Sciatic nerve (tissue), 2 donors: ENCODE data around the gene FSHR. TPM values are rescaled to one million over a fixed set of nuclear protein-coding genes. Genes with fewer than 3 reads are reported as not detected.

Experiments used
- ATAC-seq: fragments of 200-7000 bp; cut with Tn5 transposase; one replicate; pipeline ENCODE4 v1.9.1; 2020; ENCODE audit warnings: mild to moderate bottlenecking, moderate library complexity
- DNase-seq: peaks from one replicate; pipeline ENCODE4 v3.0.0-alpha.2; 2020; ENCODE audit warnings: low spot score
- intact Hi-C: fragments of 100-400 bp; cut with DNase I; formaldehyde crosslinking; loops from one replicate; pipeline ENCODE4 v1.14.2; 2022
- total RNA-seq: library from RNA; stranded (reverse); fragmentation: NEBNext Ultra II Directional; extraction: Animal tissue kit (Norgen Biotek cat#: 25700); gene quantifications from one replicate; pipeline ENCODE4 v1.2.1, GENCODE V29; 2021
- donor health status: DM: no; HTN: no; CAD: no.
- donor health status: DM: no; HTN: no; CAD: no.

FSHR gene
- total RNA-seq, 1 donor from 2014 or later, result not detected

DNA sequence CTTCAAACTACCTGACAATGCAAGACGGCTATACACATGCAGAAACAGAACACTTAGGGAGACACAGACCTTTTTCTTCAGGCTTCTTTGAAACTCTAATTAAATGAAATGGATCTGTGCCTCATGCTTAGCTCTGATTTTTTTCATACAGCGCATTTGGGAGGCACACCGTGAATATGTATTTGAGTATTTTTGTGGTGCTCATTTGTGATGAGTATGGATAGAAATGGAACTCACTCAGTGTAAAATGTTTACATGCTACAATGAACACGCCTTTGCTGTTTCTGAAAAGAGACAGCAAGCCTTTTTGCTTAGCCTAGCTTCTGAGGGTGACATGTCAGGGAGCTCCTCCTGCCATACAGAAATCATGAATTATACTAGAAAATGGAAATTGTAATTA, 113.3 kb downstream of the FSHR start:
- intact Hi-C loops, result no loop called here
- no peak for ATAC-seq

GRCh38 chr2:49037197-49037596, 117.1 kb downstream of the FSHR start:
- no peak for ATAC-seq
- DNase-seq, result no peak
- intact Hi-C loops, result no loop called here

More for the DNA sequence above, 113.3 kb downstream of the FSHR start:
- DNase-seq, result no peak

DNA sequence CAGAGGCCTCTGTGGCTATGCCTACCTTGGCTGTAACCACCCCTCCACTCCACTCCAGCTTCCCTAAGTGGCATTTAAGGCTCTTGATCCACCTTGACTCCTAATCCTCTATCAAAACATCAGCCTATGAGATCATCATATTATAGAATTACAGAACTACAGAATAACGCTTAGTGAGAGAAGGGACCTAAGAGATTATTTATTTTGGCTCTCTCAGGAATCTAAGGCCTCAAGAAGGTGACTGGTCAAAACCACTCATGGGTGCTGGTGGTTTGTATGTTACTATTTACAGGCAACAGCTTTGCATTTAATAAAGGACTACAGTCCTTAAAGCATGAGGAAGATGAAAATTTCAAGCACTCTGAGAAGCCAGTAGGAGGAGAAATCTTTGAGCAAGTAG, 118.8 kb downstream of the FSHR start:
- ATAC-seq, result no peak
- no peak for DNase-seq
- intact Hi-C loops, result no loop called here

GRCh38 chr2:49033394-49034185, 120.7 kb downstream of the FSHR start:
- ATAC-seq (no peak), DNase-seq (no peak)
- intact Hi-C loops, result no loop called here

DNA sequence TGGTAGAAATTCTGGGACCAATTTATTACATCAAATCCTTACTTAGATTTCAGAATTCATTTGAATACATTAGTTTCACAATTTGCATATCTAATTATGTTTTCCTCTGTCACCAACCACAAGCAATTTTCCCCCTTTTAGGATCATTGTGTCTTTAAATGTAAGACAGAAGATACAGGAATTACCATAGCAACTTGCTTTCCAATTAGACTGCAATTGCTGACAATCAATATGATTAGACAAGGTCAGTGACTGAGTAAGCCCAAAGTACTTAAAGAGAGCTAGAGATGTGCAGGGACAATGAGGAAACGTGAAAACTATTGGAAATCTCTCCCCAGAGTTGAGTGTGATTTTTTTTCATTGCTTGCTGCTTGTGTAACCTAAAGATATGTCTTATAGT, 121.4 kb downstream of the FSHR start:
- DNase-seq (no peak), ATAC-seq (no peak)
- intact Hi-C loops, result no loop called here

DNA sequence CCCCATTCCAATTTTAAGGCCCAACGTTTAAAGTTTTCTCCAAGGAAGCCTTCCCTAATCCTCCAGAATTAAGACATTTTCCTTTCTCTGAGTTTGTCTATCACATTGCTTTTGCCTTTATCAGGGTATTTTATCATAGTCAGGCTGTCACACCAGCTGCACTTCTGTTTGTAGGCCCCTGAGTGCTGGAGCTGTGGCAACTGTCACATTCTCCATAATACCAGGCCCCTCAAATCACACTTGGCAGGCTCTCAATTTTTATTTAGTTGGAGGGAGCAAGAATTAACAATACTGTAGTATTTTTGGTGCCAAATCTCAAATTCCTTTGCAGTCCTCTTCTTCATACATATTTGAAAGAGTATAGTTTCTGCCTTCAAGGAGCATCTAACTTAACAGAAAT, 122.2 kb downstream of the FSHR start:
- no peak for DNase-seq
- intact Hi-C loops, result no loop called here

GRCh38 chr2:49029406-49029805, 124.9 kb downstream of the FSHR start:
- intact Hi-C loops, result no loop called here
- DNase-seq, result no peak
- ATAC-seq, result no peak

More for the DNA sequence above, 122.2 kb downstream of the FSHR start:
- no peak for ATAC-seq

DNA sequence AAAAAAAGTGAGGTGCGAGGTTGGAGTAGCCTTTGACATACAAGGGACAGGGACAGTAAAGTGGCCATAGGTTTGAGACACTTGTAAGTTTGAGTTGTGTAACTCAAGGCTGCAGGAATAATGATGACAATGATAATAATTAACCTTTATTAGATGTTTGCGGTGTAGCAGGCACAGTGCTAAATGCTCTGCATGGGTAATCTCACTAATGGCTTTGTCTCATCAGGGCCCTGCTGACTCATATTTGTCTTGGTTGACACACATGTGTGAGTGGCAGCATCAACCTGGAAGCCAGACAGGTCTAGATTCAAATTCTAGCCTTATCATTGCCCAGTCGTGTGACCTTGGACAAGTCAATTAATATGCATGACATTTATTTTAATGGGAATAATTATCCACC, 126.2 kb downstream of the FSHR start:
- DNase-seq, result no peak
- ATAC-seq, result no peak
- intact Hi-C loops, result no loop called here

DNA sequence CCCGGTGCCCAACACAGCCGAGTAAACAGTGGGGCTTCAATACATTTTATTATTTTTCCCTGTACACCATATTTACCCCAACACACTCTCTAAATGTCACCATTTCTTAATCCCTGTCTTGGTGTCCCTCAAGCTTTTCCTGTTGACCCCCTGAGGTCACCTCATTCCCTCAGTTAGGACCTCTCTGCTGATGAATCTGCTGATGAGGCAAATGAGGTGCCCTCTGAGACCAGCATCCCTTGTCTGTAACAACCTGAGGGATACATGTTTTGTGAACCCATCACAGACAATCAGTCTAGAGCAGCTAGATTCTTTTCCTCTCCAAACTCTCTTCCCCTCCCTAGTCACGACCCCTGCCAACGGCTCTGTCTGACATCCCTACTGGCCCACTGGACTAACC, 127.6 kb downstream of the FSHR start:
- ATAC-seq, result no peak
- DNase-seq, result no peak
- intact Hi-C loops, result no loop called here

GRCh38 chr2:49021271-49021670, 133.0 kb downstream of the FSHR start:
- DNase-seq (no peak), ATAC-seq (no peak)
- intact Hi-C loops, result no loop called here

- DNase-seq (no peak), ATAC-seq (no peak)
- intact Hi-C loops, result no loop called here
These were observed 149.1 kb downstream of the FSHR start for GRCh38 chr2:49005261-49005660.

GRCh38 chr2:49004036-49004626, 150.2 kb downstream of the FSHR start:
- intact Hi-C loops, result no loop called here
- DNase-seq, result no peak
- ATAC-seq, result peak; percentile 63

GRCh38 chr2:49003201-49003600, 151.1 kb downstream of the FSHR start:
- ATAC-seq, result peak; percentile 27
- intact Hi-C loops, result no loop called here

DNA sequence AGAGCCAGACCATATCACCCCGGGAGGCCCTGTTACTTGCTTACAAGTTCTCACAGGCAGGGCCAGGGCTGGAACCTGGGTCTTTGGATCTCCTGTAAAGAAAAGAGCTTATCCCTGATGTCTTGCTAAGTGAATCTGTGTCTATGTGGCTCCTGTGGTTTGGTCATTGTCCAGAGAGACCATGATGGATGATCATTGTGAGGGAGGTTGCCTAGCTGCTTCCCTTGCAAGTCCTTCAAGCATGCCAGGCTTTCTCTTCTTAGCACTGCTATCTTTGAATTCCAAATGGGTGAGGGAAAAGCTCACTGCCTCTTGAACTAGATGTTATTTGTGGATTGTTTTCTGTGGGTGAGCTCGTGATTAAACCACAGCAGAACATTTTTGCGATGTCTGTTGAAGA, 151.6 kb downstream of the FSHR start:
- ATAC-seq (peak; percentile 62), DNase-seq (no peak)
- intact Hi-C loops, result no loop called here

More at GRCh38 chr2:49003201-49003600, 151.1 kb downstream of the FSHR start:
- no peak for DNase-seq

GRCh38 chr2:49000695-49001094, 153.6 kb downstream of the FSHR start:
- ATAC-seq, result no peak
- DNase-seq, result no peak
- intact Hi-C loops, result no loop called here

DNA sequence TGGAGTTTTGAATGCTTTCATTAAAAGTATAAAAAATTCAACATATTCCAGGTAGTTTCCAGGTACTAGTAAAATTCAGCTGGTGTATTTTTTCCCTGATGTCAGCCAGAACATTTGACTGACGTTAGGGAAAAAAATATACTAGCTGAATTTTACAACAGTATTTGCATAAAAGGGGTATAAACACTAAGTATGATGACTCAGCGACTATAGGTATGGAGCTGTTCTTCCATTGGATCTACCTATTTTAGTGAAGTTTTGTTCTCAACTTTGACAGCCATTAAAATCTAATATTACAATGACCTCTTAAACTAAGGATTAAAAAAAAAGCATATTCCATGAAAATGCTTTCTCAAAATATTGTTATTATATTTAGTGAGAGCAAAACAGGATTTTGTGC, 155.9 kb downstream of the FSHR start:
- ATAC-seq (no peak), DNase-seq (no peak)
- intact Hi-C loops, result no loop called here

DNA sequence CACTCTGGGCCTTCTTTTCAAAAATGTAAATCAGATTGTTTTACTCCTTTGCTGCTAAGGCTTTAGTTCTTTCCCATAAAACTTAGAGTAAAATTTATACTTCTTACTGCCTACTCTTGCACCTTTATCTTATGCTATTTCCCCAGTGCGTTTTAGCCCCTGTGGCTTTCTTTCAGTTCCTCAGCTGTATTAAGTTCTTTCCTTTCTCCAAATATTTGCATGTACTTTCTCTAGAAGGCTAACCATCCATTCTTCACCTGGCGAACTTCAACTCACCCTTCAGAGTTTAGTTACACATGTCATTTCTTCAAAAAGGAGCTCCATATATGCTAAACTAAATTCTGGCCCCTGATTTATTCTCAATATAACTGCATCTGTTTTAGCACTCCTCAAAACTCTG, 160.7 kb downstream of the FSHR start:
- intact Hi-C loops, result no loop called here
- no peak for ATAC-seq

DNA sequence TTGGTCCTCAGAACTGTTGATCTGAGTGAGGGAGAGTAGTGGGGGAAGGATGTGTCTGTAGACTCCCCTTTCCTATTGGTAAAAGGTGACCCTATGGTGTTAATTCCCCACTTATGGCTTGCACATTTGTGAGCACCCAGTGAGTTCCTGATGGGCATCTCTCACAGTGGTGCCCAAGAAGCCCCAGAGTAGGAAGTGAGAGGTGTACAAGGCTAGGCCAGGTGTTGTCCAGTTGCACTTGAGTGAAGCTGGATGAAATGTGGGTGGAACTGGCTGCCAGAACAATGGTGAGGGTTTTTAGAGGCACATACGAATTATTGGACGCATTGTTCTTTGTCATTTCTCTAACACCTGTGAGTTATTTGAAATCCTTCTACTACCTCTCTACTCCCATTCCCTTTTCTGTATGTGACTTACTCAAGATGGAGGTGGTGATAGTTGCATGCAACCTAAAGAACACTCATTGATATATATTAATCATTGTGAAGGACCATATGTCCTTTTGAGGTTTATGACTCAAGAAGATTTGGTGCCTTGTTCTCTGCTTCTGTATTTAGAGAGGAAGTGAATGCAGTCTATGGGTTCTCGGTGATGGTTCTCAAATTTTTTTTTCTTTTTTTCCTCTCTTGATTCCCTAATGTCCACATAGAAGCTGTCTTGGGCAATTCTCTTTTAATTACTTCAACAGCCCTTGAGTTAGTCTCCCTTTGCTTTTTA, 162.7 kb downstream of the FSHR start:
- ATAC-seq, result no peak
- no peak for DNase-seq
- intact Hi-C loops, result no loop called here

More for the DNA sequence above, 160.7 kb downstream of the FSHR start:
- no peak for DNase-seq

- ATAC-seq (no peak), DNase-seq (no peak)
These were observed 169.4 kb downstream of the FSHR start for GRCh38 chr2:48984922-48985321.

GRCh38 chr2:48983551-48983950, 170.8 kb downstream of the FSHR start:
- intact Hi-C loops, result no loop called here
- no peak for ATAC-seq
- DNase-seq, result no peak

More at GRCh38 chr2:48984922-48985321, 169.4 kb downstream of the FSHR start:
- intact Hi-C loops, result no loop called here
